ENCODE measurements around the gene VILL. TPM values are rescaled to one million over a fixed set of nuclear protein-coding genes. Genes with fewer than 3 reads are reported as not detected.

Gene VILL
- total RNA-seq, 1 experiment from 2014 or later = 0.06 TPM

GRCh38 chr3:37996785-37997301 is 6.3 kb downstream of the VILL start:
- no peak overlapping the region for H3K27ac ChIP-seq
- no peaks in the 10 kb centered on the region for H3K36me3 ChIP-seq
- no peak overlapping the region for H3K4me3 ChIP-seq
- no peaks in the 10 kb centered on the region for H3K9me3 ChIP-seq (replicated peaks)
- peak; percentile 53 to 77 for DNase-seq
- no peaks in the 10 kb centered on the region for H3K4me1 ChIP-seq
- H3K27me3 ChIP-seq = no peaks in the 10 kb centered on the region

- Histone ChIP-seq H3K4me3 (no peak overlapping the region), H3K4me1 (no peaks in the 10 kb centered on the region), H3K27me3 (no peaks in the 10 kb centered on the region), H3K9me3 (replicated peaks) (no peaks in the 10 kb centered on the region), H3K27ac (no peak overlapping the region), H3K36me3 (no peaks in the 10 kb centered on the region)
- no peak for DNase-seq
Observed at GRCh38 chr3:37997342-37997741, 6.8 kb downstream of the VILL start.

- no peak for DNase-seq
- Histone ChIP-seq H3K9me3 (replicated peaks) (no peaks in the 10 kb centered on the region), H3K27ac (no peak overlapping the region)
Observed at GRCh38 chr3:37997791-37998370, 7.3 kb downstream of the VILL start.

DNA sequence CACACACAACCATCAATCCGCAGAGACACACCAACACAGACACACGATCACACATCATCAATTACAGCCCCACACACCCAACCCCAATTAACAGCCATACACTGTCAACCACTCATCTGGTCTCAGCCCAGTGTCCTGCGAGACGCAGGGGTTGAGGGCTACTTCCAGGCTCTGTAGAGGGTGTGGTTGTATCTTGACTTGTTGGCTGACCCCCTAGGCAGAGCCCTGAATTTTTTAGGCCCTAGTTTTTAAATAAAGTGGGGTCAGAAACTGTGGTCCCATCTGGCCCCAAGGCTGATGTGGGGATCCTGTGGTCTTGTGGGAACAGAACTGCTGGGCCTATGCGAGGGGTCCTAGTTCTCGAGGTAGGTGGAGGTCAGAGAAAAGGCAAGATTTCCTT is 9.2 kb downstream of the VILL start:
- DNase-seq = no peak
- Histone ChIP-seq H3K4me3 (no peak overlapping the region), H3K27me3 (no peaks in the 10 kb centered on the region), H3K36me3 (no peaks in the 10 kb centered on the region), H3K9me3 (replicated peaks) (no peaks in the 10 kb centered on the region), H3K27ac (no peak overlapping the region), H3K4me1 (peaks cover 3% of the 10 kb centered on the region; the same call in 1 of the 2 replicates)

More at GRCh38 chr3:37997791-37998370, 7.3 kb downstream of the VILL start:
- no peaks in the 10 kb centered on the region for H3K27me3 ChIP-seq
- no peaks in the 10 kb centered on the region for H3K4me1 ChIP-seq
- H3K36me3 ChIP-seq = no peaks in the 10 kb centered on the region
- H3K4me3 ChIP-seq = no peak overlapping the region

GRCh38 chr3:38000242-38000916 is 9.8 kb downstream of the VILL start:
- Histone ChIP-seq H3K27ac (no peak overlapping the region), H3K27me3 (no peaks in the 10 kb centered on the region), H3K9me3 (replicated peaks) (no peaks in the 10 kb centered on the region), H3K4me1 (peaks cover 3% of the 10 kb centered on the region; the same call in 1 of the 2 replicates), H3K36me3 (no peaks in the 10 kb centered on the region), H3K4me3 (no peak overlapping the region)
- DNase-seq = no peak

DNA sequence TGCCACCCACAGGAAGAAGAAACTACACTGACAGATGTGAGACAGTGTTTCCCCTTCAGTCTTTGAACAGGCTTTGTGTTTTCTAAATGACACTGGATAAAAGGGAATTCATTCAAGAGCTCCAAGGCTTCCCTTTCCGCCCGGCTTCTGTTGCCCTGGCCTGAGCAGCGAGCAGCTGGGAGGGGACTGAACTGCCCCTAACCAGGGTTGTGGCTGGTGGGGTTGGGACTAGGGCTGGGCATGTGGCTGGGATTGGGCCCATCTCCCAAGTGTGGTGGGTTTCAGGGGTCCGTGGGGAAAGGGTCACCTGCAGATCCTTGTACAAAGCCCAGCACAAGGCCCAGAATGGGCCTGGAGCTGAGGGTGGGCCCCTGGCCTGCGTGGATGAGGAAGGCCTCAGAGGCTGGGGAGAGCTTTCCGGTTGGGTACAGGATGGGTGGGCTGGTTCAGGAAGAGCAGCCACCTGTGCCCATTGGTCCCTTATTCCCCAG is 10.4 kb downstream of the VILL start:
- Histone ChIP-seq H3K27ac (no peak overlapping the region), H3K9me3 (replicated peaks) (no peaks in the 10 kb centered on the region), H3K27me3 (no peaks in the 10 kb centered on the region), H3K36me3 (no peaks in the 10 kb centered on the region), H3K4me1 (peaks cover 3% of the 10 kb centered on the region; the same call in 1 of the 2 replicates), H3K4me3 (no peak overlapping the region)
- no peak for DNase-seq

- Histone ChIP-seq H3K36me3 (no peaks in the 10 kb centered on the region), H3K4me3 (no peak overlapping the region), H3K4me1 (peaks cover 3% of the 10 kb centered on the region; the same call in 1 of the 2 replicates), H3K27ac (no peak overlapping the region), H3K9me3 (replicated peaks) (no peaks in the 10 kb centered on the region), H3K27me3 (no peaks in the 10 kb centered on the region)
- DNase-seq = no peak
Observed at GRCh38 chr3:38001456-38002081, 11.0 kb downstream of the VILL start.

- DNase-seq = no peak
- Histone ChIP-seq H3K4me3 (no peak overlapping the region), H3K36me3 (no peaks in the 10 kb centered on the region), H3K27me3 (no peaks in the 10 kb centered on the region), H3K4me1 (peaks cover 3% of the 10 kb centered on the region; the same call in 1 of the 2 replicates), H3K27ac (no peak overlapping the region), H3K9me3 (replicated peaks) (no peaks in the 10 kb centered on the region)
Observed at GRCh38 chr3:38002291-38002876, 11.8 kb downstream of the VILL start.

DNA sequence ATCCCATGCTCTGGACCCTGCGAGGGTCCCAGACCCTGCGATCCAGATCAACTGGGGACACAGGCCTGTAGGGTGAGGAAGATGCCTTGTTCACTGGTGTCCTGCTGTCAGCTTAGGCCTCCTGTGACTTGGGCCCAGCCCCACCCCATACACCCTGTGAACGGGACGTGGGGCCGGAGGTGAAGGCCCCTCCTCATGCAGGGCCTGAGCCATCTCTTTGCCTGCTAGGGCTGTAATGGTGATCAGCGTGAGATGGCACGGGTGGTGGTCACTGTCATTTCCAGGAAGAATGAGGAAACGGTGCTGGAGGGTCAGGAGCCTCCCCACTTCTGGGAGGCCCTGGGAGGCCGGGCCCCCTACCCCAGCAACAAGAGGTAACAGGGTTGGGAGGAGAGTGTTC is 12.4 kb downstream of the VILL start:
- DNase-seq = no peak
- H3K4me1 ChIP-seq = peaks cover 3% of the 10 kb centered on the region; the same call in 1 of the 2 replicates
- H3K27me3 ChIP-seq = no peaks in the 10 kb centered on the region
- no peak overlapping the region for H3K4me3 ChIP-seq
- no peak overlapping the region for H3K27ac ChIP-seq
- no peaks in the 10 kb centered on the region for H3K36me3 ChIP-seq
- H3K9me3 ChIP-seq (replicated peaks) = no peaks in the 10 kb centered on the region

DNA sequence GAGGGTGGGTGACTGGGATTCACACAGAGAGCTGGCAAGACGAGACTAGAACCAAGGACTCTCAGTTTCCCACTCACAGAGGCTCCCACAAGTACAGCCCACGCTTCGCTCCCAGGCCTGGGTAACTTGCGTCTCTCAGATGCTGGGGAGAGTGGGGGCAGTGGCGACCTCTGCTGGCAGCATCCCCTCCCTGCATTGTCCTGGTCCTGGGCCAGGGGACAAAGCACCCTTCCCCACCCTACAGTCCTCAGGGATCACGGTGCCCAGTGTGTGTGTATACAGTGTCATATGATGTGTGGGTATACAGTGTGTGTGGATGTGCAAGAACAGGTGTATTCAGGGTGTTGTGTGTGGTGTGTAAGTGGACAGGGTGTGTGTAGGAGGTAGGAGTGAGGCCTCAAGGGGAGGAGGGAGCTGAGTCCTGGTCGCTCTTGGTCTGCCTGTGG is 12.8 kb downstream of the VILL start:
- no peak overlapping the region for H3K27ac ChIP-seq
- H3K36me3 ChIP-seq = no peaks in the 10 kb centered on the region
- peak; percentile 31 to 65 for DNase-seq

GRCh38 chr3:38003817-38004414 is 13.3 kb downstream of the VILL start:
- Histone ChIP-seq H3K9me3 (replicated peaks) (no peaks in the 10 kb centered on the region), H3K27me3 (no peaks in the 10 kb centered on the region), H3K36me3 (no peaks in the 10 kb centered on the region), H3K27ac (no peak overlapping the region), H3K4me1 (peaks cover 3% of the 10 kb centered on the region; the same call in 1 of the 2 replicates), H3K4me3 (no peak overlapping the region)
- peak in 1 of 2 experiments; percentile 9 for DNase-seq

More for the DNA sequence above, 12.8 kb downstream of the VILL start:
- Histone ChIP-seq H3K9me3 (replicated peaks) (no peaks in the 10 kb centered on the region), H3K4me3 (no peak overlapping the region), H3K4me1 (peaks cover 3% of the 10 kb centered on the region; the same call in 1 of the 2 replicates), H3K27me3 (no peaks in the 10 kb centered on the region)

- Histone ChIP-seq H3K27ac (no peak overlapping the region), H3K4me1 (peaks cover 3% of the 10 kb centered on the region; the same call in 1 of the 2 replicates), H3K27me3 (no peaks in the 10 kb centered on the region), H3K4me3 (no peak overlapping the region), H3K9me3 (replicated peaks) (no peaks in the 10 kb centered on the region), H3K36me3 (no peaks in the 10 kb centered on the region)
- DNase-seq = peak; percentile 63 to 78
Observed at GRCh38 chr3:38004415-38005075, 14.0 kb downstream of the VILL start.

- no peaks in the 10 kb centered on the region for H3K27me3 ChIP-seq
- H3K27ac ChIP-seq = no peak overlapping the region
- no peaks in the 10 kb centered on the region for H3K9me3 ChIP-seq (replicated peaks)
- H3K4me1 ChIP-seq = peaks cover 3% of the 10 kb centered on the region; the same call in 1 of the 2 replicates
- no peak overlapping the region for H3K4me3 ChIP-seq
- H3K36me3 ChIP-seq = no peaks in the 10 kb centered on the region
- peak; percentile 27 to 46 for DNase-seq
Observed at GRCh38 chr3:38005076-38006020, 14.8 kb downstream of the VILL start.
